ENCODE measurements around the gene CDC42BPG. TPM values are rescaled to one million over a fixed set of nuclear protein-coding genes. Genes with fewer than 3 reads are reported as not detected.
A peak's percentile ranks its signal among the peaks of the same experiment; 100 is the strongest.

The CDC42BPG gene
- total and polyA plus RNA-seq, 10 of the 15 experiments (the other 5 are each of a cell fraction or from before 2014, with no cell fraction given) = 0.02 to 1.3 (median 0.09) TPM; not detected in 1

GRCh38 chr11:64849598-64850356 lies 5.3 kb upstream of the CDC42BPG start:
- DNase-seq (ENCODE audit: low read depth, low spot score) (no peak), FAIRE-seq (no peak), ATAC-seq (no peak)
- no peak overlapping the region for H3K4me3 ChIP-seq
- no TSS peak for BruUV-seq (replicated peaks)
- H3K4me2 ChIP-seq (ENCODE audit: control insufficient read depth, insufficient read depth) = no peak overlapping the region
- H3K4me1 ChIP-seq (ENCODE audit: control insufficient read depth, insufficient read depth, low read length) = peaks cover 77% of the 10 kb centered on the region
- no peaks in the 10 kb centered on the region for H3K9me3 ChIP-seq (replicated peaks; ENCODE audit: control insufficient read depth, insufficient read depth, low read length)
- no peaks in the 10 kb centered on the region for H4K20me1 ChIP-seq (ENCODE audit: control insufficient read depth, insufficient read depth)
- H3K36me3 ChIP-seq (ENCODE audit: control insufficient read depth in 2 of 2, insufficient read depth in 2 of 2, low read length in 1 of 2) = peaks cover 1 to 20% of the 10 kb centered on the region in 2 experiments; a peak in 3 of 4 replicates
- no peaks in the 10 kb centered on the region for H3K27me3 ChIP-seq (replicated peaks in 1 of 2; ENCODE audit: control insufficient read depth in 2 of 2, insufficient read depth in 2 of 2, low read length in 1 of 2)
- intact Hi-C loops (cut with micrococcal nuclease; ENCODE audit: unreplicated experiment) (loop anchor here (2.0 to 10.0 kb wide), 3 partner anchors 15 to 405 kb away; partner anchors contain the start of gene EHD1), in situ Hi-C loops (cut with MboI) (loop anchor here (5.0 kb wide), 1 partner anchor 43 kb away; no protein-coding TSS in a partner anchor)
- no peak overlapping the region for H2AFZ ChIP-seq (ENCODE audit: control insufficient read depth, low read depth, low read length)
- ChIA-PET CTCF (interaction anchor here (1.0 to 28.8 kb wide), 15 partner anchors 14 to 480 kb away, joined by 3 to 1208 read pairs (median 18); partner anchors contain the start of genes ARL2, CDC42EP2, EHD1 and MAP4K2), SMC1A (ENCODE audit: uncharacterized antibody, unreplicated experiment) (interaction anchor here (1.1 to 12.7 kb wide), 10 partner anchors 14 to 262 kb away, joined by 3 to 306 read pairs (median 16); partner anchors contain the start of genes ARL2, BATF2, EHD1 and TM7SF2), POLR2A (interaction anchor here (0.9 to 24.3 kb wide), 6 partner anchors 14 to 272 kb away, joined by 4 to 620 read pairs (median 9); partner anchors contain the start of genes EHD1, FAU and MRPL49), RAD21 (ENCODE audit: unreplicated experiment) (interaction anchor here (0.6 to 12.9 kb wide), 17 partner anchors 14 to 480 kb away, joined by 3 to 316 read pairs (median 12); partner anchors contain the start of genes ARL2, BATF2, CAPN1 and EHD1)
- TF ChIP-seq POLR2AphosphoS5 (IDR thresholded peaks at IDR 0.05; ENCODE audit: low read length) = peak; percentile 48
- peak; percentile 22; the same call in 1 of the 2 replicates for TF ChIP-seq RAD21 (IDR thresholded peaks at IDR 0.05; ENCODE audit: insufficient read depth, low read depth, low read length)
- TF ChIP-seq TAF1 (IDR thresholded peaks at IDR 0.05; ENCODE audit: borderline replicate concordance, low read depth, low read length) = no peak
- no peak for TF ChIP-seq GATAD2B (conservative IDR thresholded peaks at IDR 0.05; ENCODE audit: low read depth)
- TF ChIP-seq ZBED1 (IDR thresholded peaks at IDR 0.05; ENCODE audit: borderline replicate concordance) = no peak
- no peak for TF ChIP-seq PBX3 (IDR thresholded peaks at IDR 0.05; ENCODE audit: insufficient replicate concordance, low read depth, low read length)
- TF ChIP-seq POLR2AphosphoS2 (IDR thresholded peaks at IDR 0.05; ENCODE audit: low read depth, low read length) = peak; percentile 17; the same call in 1 of the 2 replicates
- TF ChIP-seq ZNF622 (IDR thresholded peaks at IDR 0.05) = no peak
- no peak for TF ChIP-seq ZNF207 (IDR thresholded peaks at IDR 0.05; ENCODE audit: borderline replicate concordance)
- no peak for TF ChIP-seq IRF4 (IDR thresholded peaks at IDR 0.05; ENCODE audit: low read depth, low read length)
- peak overlapping the region; percentile 24; the same call in 1 of the 2 replicates for H3K27ac ChIP-seq (ENCODE audit: control insufficient read depth, insufficient read depth)
- no peak overlapping the region for H3K9ac ChIP-seq (ENCODE audit: control insufficient read depth, insufficient read depth, low read length)
- 68% methylated on average over 19 of the region's 19 CpGs for WGBS (ENCODE audit: insufficient coverage, insufficient replicate concordance, low lambda C conversion rate, missing lambda C conversion rate)
- peaks cover 7% of the 10 kb centered on the region for H3K79me2 ChIP-seq (ENCODE audit: control insufficient read depth, insufficient read depth, low read length)
